Fibroblast of lung (primary cell): ENCODE measurements around the gene STOML1. TPM values are rescaled to one million over a fixed set of nuclear protein-coding genes. Genes with fewer than 3 reads are reported as not detected.

ENCODE experiments used
- DNase-seq, 2 donors: peaks; one replicate each; pipeline versions ENCODE4 v3.0.0 to v3.0.0-alpha.2; 2010; ENCODE audit warnings: low read depth in 2 of 2
- H2AFZ ChIP-seq: 2 replicates; pipeline ENCODE4 v1.5.1; 2012; ENCODE audit warnings: low read length, control low read depth, inconsistent platforms
- H3K27ac ChIP-seq: 2 replicates; pipeline ENCODE4 v1.5.1; 2011; ENCODE audit warnings: low read length, control low read depth; ENCODE audit not compliant: insufficient read depth
- H3K27me3 ChIP-seq: 2 replicates; pipeline ENCODE4 v1.5.1; 2011; ENCODE audit warnings: mild to moderate bottlenecking, low read length; ENCODE audit not compliant: control insufficient read depth, insufficient read depth
- H3K36me3 ChIP-seq: 2 replicates; pipeline ENCODE4 v1.5.1; 2011; ENCODE audit warnings: low read length; ENCODE audit not compliant: control insufficient read depth, insufficient read depth
- H3K4me1 ChIP-seq: 2 replicates; pipeline ENCODE4 v1.5.1; 2011; ENCODE audit warnings: low read length; ENCODE audit not compliant: control insufficient read depth, insufficient read depth; ENCODE audit errors: extremely low read depth
- H3K4me2 ChIP-seq: 2 replicates; pipeline ENCODE4 v1.5.1; 2011; ENCODE audit warnings: low read length, control low read depth; ENCODE audit not compliant: insufficient read depth; ENCODE audit errors: extremely low read depth
- H3K4me3 ChIP-seq, 4 experiments: fragments of 200-600 bp in 1 of 4; sonication (generic) in 1 of 4; replicated peaks in 1 of 4; 2 replicates each; pipeline ENCODE4 v1.5.1; 2011 to 2016; ENCODE audit warnings: low read length in 4 of 4, low read depth in 3 of 4, mild to moderate bottlenecking in 3 of 4, control low read depth in 2 of 4, inconsistent platforms in 1 of 4, mixed read lengths in 1 of 4; ENCODE audit not compliant: insufficient read depth in 1 of 4; ENCODE audit errors: control extremely low read depth in 1 of 4
- H3K79me2 ChIP-seq: 2 replicates; pipeline ENCODE4 v1.5.1; 2012; ENCODE audit warnings: mild to moderate bottlenecking, low read length, inconsistent platforms; ENCODE audit not compliant: control insufficient read depth, insufficient read depth
- H3K9ac ChIP-seq: 2 replicates; pipeline ENCODE4 v1.5.1; 2011; ENCODE audit warnings: mild to moderate bottlenecking, low read length, control low read depth; ENCODE audit not compliant: insufficient read depth
- H3K9me3 ChIP-seq: 2 replicates; pipeline ENCODE4 v1.5.1; 2012; ENCODE audit warnings: low read depth, low read length; ENCODE audit not compliant: control insufficient read depth, insufficient read depth
- H4K20me1 ChIP-seq: 2 replicates; pipeline ENCODE4 v1.5.1; 2011; ENCODE audit warnings: low read length; ENCODE audit not compliant: control insufficient read depth, insufficient read depth; ENCODE audit errors: extremely low read depth
- EZH2 ChIP-seq: IDR thresholded peaks from 2 replicates; pipeline ENCODE4 v1.5.1; 2012; ENCODE audit warnings: low read length, control low read depth, mild to moderate bottlenecking; ENCODE audit errors: missing control alignments
- polyA plus RNA-seq, 2 donors: library from polyadenylated mRNA; depleted of rRNA in 1 of 2; stranded (reverse) in 1 of 2; unstranded in 1 of 2; fragments of >200 nt; gene quantifications; 2 replicates each; pipeline ENCODE4 v1.2.1, GENCODE V29; 2011 to 2012; ENCODE audit warnings: missing spikeins in 1 of 2
- total RNA-seq: library from RNA; depleted of rRNA; stranded (reverse); fragments of >200 nt; gene quantifications from 2 replicates; pipeline ENCODE4 v1.2.1, GENCODE V29; 2014
- TF ChIP-seq, protein P1 (sequence below), 2 donors: IDR thresholded peaks in 1 of 2; conservative IDR thresholded peaks in 1 of 2; 1 replicate in 1 of 2; 2 replicates in 1 of 2; pipeline ENCODE4 v1.5.1; 2011 to 2012; ENCODE audit warnings: low read length in 2 of 2, control low read depth in 1 of 2, inconsistent platforms in 1 of 2, low read depth in 1 of 2, mild to moderate bottlenecking in 1 of 2

STOML1 gene
- total and polyA plus RNA-seq, 2 donors (not counting 1 experiment from before 2014, with no cell fraction given), result 9.8 to 24.8 TPM

DNA sequence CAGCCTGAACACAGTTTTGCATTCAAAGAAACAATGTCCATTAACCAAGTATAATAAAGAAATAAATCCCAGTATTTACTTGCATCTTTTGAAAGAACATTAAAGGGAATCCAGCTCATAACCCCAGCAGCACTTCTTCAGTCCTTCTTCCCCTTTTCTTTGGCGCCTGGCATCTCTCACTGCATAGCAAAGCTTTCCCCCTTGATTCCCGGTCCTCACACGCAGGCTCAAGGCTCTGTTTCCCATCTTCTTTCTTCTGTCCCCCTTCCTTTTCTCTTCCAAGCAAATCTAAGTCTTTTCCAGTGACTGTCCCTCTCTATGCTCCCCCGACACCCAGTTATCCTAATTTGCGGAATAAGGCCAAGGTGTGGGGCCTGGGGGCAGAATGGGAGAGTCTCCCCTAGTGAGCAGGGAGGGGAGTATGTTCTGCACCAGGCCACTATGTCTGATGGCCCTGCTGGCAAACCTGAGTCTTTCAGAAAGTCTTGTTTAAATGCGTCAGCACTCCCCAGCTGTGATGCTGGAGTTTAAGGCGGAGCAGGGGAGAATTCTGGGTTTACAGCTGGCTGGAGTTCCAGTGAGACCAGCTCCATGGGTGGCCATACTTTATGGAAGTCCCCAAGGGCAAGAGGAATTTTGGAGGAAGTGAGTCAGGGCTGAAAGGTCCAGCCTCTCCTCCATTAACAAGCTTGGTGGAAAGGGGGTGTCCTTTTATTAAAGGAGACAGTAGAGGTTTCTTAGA is 48.2 kb upstream of the STOML1 start:
- Histone ChIP-seq H3K9ac (no peak overlapping the region), H3K79me2 (no peaks in the 10 kb centered on the region), H3K9me3 (no peaks in the 10 kb centered on the region), H3K4me2 (no peak overlapping the region), H3K4me1 (peaks cover 27% of the 10 kb centered on the region), H3K27me3 (no peaks in the 10 kb centered on the region), H3K4me3 (no peak overlapping the region), H3K36me3 (peaks cover 16% of the 10 kb centered on the region), H4K20me1 (no peaks in the 10 kb centered on the region), H3K27ac (peak overlapping the region; percentile 79), H2AFZ (no peak overlapping the region)
- DNase-seq, result peak; percentile 89 to 91
- no peak for TF ChIP-seq EZH2
- TF ChIP-seq, protein P1, sequence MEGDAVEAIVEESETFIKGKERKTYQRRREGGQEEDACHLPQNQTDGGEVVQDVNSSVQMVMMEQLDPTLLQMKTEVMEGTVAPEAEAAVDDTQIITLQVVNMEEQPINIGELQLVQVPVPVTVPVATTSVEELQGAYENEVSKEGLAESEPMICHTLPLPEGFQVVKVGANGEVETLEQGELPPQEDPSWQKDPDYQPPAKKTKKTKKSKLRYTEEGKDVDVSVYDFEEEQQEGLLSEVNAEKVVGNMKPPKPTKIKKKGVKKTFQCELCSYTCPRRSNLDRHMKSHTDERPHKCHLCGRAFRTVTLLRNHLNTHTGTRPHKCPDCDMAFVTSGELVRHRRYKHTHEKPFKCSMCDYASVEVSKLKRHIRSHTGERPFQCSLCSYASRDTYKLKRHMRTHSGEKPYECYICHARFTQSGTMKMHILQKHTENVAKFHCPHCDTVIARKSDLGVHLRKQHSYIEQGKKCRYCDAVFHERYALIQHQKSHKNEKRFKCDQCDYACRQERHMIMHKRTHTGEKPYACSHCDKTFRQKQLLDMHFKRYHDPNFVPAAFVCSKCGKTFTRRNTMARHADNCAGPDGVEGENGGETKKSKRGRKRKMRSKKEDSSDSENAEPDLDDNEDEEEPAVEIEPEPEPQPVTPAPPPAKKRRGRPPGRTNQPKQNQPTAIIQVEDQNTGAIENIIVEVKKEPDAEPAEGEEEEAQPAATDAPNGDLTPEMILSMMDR (conservative IDR thresholded peaks at IDR 0.05 in 1 of 2, IDR thresholded peaks at IDR 0.05 in 1 of 2; ENCODE audit: low read depth in 1 of 2, low read length in 2 of 2), result no peak

DNA sequence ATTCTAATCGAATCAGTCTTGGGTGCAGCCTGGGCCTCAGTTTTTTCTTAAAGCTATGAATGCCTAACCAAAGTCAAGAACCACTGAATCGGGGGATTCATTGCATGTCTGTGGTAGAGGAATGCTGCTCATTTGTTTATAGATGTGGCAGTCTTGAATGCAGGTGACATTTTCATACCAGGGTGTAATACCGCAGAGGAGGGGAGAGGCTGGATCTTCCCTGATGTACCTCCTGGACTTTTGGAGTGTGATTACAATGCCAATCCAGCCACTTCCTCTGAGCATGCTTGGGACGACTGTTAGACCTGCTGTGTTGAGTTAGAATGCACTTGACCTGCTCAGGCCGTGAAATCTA is 47.5 kb upstream of the STOML1 start:
- Histone ChIP-seq H3K9me3 (no peaks in the 10 kb centered on the region), H3K27me3 (no peaks in the 10 kb centered on the region), H3K9ac (no peak overlapping the region), H3K79me2 (no peaks in the 10 kb centered on the region), H3K4me3 (no peak overlapping the region), H4K20me1 (no peaks in the 10 kb centered on the region), H3K36me3 (peaks cover 18% of the 10 kb centered on the region), H2AFZ (no peak overlapping the region), H3K4me1 (peaks cover 27% of the 10 kb centered on the region), H3K4me2 (no peak overlapping the region), H3K27ac (peak overlapping the region; percentile 49)
- DNase-seq, result no peak
- no peak for TF ChIP-seq EZH2
- TF ChIP-seq, protein P1 (conservative IDR thresholded peaks at IDR 0.05 in 1 of 2, IDR thresholded peaks at IDR 0.05 in 1 of 2; ENCODE audit: low read depth in 1 of 2, low read length in 2 of 2), result no peak

DNA sequence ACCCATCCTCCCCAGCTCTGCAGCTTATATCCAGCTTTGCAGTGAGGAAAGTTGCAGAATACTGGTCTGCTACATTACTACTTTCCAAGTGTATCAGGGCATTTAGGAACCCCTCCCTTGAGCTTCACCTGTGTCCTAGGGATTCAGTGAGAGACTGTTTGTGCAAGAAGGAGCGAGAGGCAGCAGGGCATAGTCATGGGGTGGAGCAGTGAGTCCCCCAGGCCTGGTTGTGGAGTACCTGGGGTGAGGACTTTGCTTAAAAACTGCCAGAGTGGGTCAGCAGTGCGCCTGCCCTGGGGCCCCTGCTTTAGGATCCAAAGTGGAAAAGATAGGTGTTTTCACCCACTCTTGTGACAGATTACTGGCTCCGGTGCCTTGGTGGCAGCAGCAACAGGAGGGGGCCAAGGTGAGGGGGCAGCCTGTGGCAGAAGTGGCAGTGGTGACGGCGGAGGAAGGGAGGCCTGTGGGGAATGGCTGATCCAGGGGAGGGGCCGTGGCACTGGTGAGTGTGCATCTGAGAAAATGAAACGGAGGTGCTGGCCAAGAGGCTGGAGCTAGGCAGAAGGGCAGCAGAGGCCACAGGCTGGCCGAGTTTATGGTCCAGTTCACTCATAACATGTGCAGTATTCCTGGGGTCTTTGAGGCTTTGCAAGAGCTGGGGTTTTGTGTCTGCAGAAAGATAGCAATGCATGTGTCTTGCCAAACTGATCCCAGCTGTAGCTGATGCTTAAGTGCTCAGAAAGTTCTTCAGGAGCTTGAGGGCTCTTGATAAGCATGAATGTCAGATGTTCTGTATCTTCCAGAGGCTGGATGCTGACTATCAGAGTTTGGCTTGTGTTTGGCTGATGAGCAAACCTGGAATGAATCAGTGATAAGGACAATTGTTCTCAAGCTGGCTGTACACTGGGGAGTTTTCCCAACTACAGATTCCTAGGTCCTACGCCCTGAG is 46.9 kb upstream of the STOML1 start:
- Histone ChIP-seq H3K27ac (peak overlapping the region; percentile 51), H3K4me1 (peaks cover 27% of the 10 kb centered on the region), H3K36me3 (peaks cover 23% of the 10 kb centered on the region), H3K4me2 (peak overlapping the region; percentile 26), H3K9me3 (no peaks in the 10 kb centered on the region), H3K9ac (no peak overlapping the region), H4K20me1 (no peaks in the 10 kb centered on the region), H3K27me3 (no peaks in the 10 kb centered on the region), H3K79me2 (no peaks in the 10 kb centered on the region), H3K4me3 (no peak overlapping the region), H2AFZ (no peak overlapping the region)
- DNase-seq, result peak; percentile 15 to 61
- TF ChIP-seq EZH2, result no peak
- TF ChIP-seq, protein P1 (conservative IDR thresholded peaks at IDR 0.05 in 1 of 2, IDR thresholded peaks at IDR 0.05 in 1 of 2; ENCODE audit: low read depth in 1 of 2, low read length in 2 of 2), result no peak
